ENCODE data around the gene IZUMO3.

The IZUMO3 gene

DNA sequence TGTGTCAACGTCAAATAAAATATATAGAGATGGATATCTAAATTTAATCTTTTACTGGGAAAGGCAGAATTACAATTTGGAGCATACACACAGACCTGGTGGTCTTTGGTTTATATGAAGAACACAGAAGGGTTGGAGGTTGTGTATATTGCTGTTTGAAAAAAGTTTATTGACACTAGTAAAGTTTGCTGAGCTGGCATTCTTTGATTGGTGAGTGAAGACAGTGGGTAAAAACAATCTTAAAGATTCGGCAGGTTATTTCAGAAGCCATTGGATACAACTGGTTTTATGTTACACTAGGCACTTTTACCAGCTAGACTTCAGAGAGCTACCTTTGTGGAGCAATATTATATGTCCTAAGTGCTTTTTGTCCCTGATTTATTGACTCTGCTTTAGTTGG, 27.2 kb downstream of the IZUMO3 start:
- DNase-seq (ENCODE audit: insufficient read length) (no peak), FAIRE-seq (no peak)
- TF ChIP-seq POLR2A (IDR thresholded peaks at IDR 0.05; ENCODE audit: low read depth, low read length) = no peak
- no peak for TF ChIP-seq TAF1 (IDR thresholded peaks at IDR 0.05; ENCODE audit: borderline replicate concordance, low read depth, low read length)
- TF ChIP-seq POLR2AphosphoS5 (IDR thresholded peaks at IDR 0.05; ENCODE audit: low read depth, low read length) = no peak

DNA sequence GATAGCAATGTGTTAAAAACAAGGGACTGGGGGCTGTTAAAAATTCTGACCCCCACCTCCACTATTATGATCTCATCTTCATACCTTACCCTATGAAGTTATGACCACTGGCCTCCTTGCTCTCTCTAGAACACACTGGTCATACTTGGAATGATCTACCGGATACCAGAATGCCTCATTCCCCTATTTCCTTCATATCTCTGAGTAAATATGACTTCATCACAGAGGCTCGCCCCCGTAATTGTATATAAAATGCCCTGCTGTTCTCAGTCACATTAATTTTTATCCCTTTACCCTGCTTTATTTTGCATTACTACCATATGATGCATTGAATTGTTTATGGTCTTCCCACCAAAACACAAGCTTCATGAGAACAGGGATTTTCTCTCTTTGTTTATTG, 29.2 kb downstream of the IZUMO3 start:
- TF ChIP-seq POLR2AphosphoS5 (IDR thresholded peaks at IDR 0.05; ENCODE audit: low read depth, low read length) (no peak), POLR2A (IDR thresholded peaks at IDR 0.05; ENCODE audit: low read depth, low read length) (no peak)
- DNase-seq (ENCODE audit: insufficient read length) = no peak
- FAIRE-seq = no peak

DNA sequence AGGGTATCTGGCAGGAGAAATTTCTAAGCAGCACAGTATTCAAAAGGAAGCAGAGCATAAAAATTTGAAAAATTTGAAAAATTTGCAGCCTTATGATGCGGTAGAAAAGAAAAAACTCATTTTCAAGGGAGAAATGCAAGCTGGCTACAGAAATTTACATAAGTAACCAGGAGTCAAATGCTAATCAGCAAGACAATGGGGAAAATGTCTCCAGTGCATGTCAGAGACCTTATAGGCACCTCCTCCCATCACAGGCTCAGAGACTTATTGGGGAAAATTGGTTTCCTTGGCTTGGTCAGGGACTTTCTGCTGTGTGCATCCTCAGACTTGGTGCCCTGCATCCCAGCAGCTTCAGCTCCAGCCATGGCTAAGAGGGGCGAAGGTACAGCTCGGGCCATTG, 35.8 kb downstream of the IZUMO3 start:
- TF ChIP-seq TAF1 (IDR thresholded peaks at IDR 0.05; ENCODE audit: borderline replicate concordance, low read depth, low read length) = no peak
- TF ChIP-seq POLR2AphosphoS5 (IDR thresholded peaks at IDR 0.05; ENCODE audit: low read depth, low read length) = no peak
- FAIRE-seq (no peak), DNase-seq (ENCODE audit: insufficient read length) (no peak)

DNA sequence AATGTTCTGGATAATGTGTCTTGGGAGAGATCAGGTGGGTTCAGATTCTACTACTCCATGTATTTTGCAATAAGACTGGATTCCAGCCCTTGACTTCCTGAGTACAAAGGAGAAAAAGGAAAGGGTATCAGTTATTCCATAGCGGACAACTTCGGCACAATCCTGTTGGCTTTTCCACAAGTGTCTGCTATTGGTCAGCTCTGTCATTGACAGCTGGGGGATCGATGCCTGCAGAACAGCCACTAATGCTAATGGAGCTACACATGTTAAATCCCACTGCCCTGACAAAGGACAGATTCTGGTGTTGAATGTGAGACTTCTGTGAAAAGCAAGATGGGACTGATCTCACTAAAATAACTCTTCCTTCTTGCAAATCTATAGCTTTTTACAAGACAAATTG, 41.2 kb downstream of the IZUMO3 start:
- no peak for FAIRE-seq
- TF ChIP-seq TAF1 (IDR thresholded peaks at IDR 0.05; ENCODE audit: borderline replicate concordance, low read depth, low read length) = no peak
- no peak for TF ChIP-seq POLR2AphosphoS5 (IDR thresholded peaks at IDR 0.05; ENCODE audit: low read depth, low read length)
- TF ChIP-seq POLR2A (IDR thresholded peaks at IDR 0.05; ENCODE audit: low read depth, low read length) = no peak
- no peak for DNase-seq (ENCODE audit: insufficient read length)

DNA sequence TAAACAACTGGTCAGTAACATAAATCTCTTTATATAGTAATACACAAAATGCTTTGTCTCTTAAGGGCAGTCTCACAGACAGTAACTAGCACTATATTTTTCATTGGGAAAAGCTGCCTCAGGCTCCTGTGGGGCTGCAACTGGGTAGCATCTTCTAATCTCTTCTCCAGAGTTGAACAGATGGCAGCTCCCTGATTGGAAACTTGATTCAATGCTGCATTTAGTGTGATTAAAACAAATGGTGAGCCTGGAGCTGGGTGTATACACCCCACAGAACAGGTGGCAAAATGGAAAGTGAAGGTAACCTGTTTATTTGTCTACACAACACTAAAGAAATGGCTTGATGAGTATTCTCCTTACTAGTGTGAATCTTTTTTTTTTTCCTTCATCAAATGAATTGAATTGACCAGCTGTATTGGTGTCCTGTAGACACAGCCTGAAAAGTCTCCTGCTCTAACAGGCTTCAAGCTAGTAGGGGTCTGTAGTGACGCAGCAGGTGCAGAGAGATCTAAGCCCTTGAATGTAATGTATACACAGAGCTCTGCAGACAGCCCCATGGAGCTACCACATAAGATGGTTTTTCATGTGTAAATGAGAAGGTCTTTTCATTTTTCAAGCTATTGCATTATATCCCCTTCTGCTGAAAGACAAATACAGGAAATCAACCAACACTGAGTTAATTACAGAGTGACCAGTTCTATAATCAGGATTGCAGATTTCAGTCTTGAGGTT, 43.3 kb downstream of the IZUMO3 start:
- DNase-seq (ENCODE audit: insufficient read length) (no peak), FAIRE-seq (no peak)
- TF ChIP-seq POLR2A (IDR thresholded peaks at IDR 0.05; ENCODE audit: low read depth, low read length) = no peak
- TF ChIP-seq TAF1 (IDR thresholded peaks at IDR 0.05; ENCODE audit: borderline replicate concordance, low read depth, low read length) = no peak
- TF ChIP-seq POLR2AphosphoS5 (IDR thresholded peaks at IDR 0.05; ENCODE audit: low read depth, low read length) = no peak

DNA sequence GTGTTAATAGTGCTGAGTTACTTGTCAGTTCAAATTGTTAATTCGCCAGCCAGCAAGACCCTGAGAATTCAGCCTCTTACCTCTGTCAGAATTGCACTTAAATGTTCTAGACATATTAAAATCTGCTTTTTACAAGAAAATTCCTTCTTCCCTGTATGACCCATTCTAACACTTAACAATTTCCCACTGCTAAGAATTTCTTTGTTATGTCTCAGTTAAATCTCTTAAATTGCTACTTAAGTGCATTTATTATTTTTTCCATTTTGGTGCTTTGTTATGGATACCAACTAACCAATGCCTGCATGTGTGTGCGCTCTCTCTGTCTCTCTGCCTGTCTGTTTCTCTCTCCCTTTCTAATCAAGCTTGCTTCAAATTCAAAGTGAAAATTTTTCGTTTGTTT, 44.9 kb downstream of the IZUMO3 start:
- FAIRE-seq = no peak
- DNase-seq (ENCODE audit: insufficient read length) = no peak
- TF ChIP-seq POLR2AphosphoS5 (IDR thresholded peaks at IDR 0.05; ENCODE audit: low read depth, low read length) = no peak
- TF ChIP-seq TAF1 (IDR thresholded peaks at IDR 0.05; ENCODE audit: borderline replicate concordance, low read depth, low read length) = no peak
- TF ChIP-seq POLR2A (IDR thresholded peaks at IDR 0.05; ENCODE audit: low read depth, low read length) = no peak

DNA sequence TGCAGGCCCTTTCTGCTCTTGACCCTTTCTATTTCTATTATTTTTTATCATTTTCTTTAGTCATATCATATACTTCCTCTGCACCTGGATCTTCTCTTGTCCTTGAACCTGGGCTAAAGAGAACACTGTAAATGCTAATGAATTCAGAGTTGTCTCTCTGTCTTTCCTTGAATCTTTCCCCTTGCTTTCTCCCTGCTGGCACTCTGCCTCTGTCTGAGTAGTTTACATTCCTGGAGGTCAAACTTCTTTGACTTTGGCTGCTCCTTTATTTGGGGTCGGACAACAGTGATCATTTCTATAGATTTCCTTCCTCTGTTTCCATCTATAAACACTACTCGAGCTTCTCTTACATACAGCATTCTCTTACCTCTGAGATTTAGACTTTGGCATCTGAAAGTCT, 47.1 kb downstream of the IZUMO3 start:
- DNase-seq (ENCODE audit: insufficient read length) (no peak), FAIRE-seq (no peak)
- TF ChIP-seq POLR2AphosphoS5 (IDR thresholded peaks at IDR 0.05; ENCODE audit: low read depth, low read length) = no peak
- no peak for TF ChIP-seq POLR2A (IDR thresholded peaks at IDR 0.05; ENCODE audit: low read depth, low read length)
- TF ChIP-seq TAF1 (IDR thresholded peaks at IDR 0.05; ENCODE audit: borderline replicate concordance, low read depth, low read length) = no peak

DNA sequence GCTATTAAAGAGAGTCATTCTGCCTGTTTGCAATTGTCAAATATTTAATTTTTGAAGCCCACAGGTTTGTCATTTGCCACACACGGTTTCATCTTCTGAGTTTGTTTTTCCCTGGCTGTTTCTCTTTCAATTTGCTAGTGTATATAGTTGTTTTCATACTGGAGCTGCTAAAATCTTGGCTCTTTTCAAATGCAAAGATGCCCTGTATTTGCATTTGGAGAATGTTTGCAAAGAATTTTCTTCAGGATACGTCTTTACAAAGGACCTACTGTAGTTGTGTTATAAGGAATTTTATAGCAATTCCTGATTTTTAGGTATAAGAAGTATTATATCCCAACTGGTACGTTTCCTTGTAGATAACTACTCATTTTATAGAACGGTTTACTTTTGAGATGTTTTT, 48.0 kb downstream of the IZUMO3 start:
- DNase-seq (ENCODE audit: insufficient read length) = no peak
- TF ChIP-seq TAF1 (IDR thresholded peaks at IDR 0.05; ENCODE audit: borderline replicate concordance, low read depth, low read length) (no peak), POLR2A (IDR thresholded peaks at IDR 0.05; ENCODE audit: low read depth, low read length) (no peak), POLR2AphosphoS5 (IDR thresholded peaks at IDR 0.05; ENCODE audit: low read depth, low read length) (no peak)
- no peak for FAIRE-seq

Data from GM12892 (cell line).